HG02678 (cell line): Measurements from ENCODE around the gene BBS4.

Experiments
- ATAC-seq: cut with Tn5 transposase; IDR thresholded peaks from one replicate; pipeline ENCODE4 v1.9.1; 2021; ENCODE audit warnings: mild to moderate bottlenecking, moderate library complexity; ENCODE audit not compliant: unreplicated experiment

The BBS4 gene

GRCh38 chr15:72754096-72754495 is 68.1 kb downstream of the BBS4 start:
- ATAC-seq = no peak

GRCh38 chr15:72758182-72758581 is 72.2 kb downstream of the BBS4 start:
- ATAC-seq = no peak

DNA sequence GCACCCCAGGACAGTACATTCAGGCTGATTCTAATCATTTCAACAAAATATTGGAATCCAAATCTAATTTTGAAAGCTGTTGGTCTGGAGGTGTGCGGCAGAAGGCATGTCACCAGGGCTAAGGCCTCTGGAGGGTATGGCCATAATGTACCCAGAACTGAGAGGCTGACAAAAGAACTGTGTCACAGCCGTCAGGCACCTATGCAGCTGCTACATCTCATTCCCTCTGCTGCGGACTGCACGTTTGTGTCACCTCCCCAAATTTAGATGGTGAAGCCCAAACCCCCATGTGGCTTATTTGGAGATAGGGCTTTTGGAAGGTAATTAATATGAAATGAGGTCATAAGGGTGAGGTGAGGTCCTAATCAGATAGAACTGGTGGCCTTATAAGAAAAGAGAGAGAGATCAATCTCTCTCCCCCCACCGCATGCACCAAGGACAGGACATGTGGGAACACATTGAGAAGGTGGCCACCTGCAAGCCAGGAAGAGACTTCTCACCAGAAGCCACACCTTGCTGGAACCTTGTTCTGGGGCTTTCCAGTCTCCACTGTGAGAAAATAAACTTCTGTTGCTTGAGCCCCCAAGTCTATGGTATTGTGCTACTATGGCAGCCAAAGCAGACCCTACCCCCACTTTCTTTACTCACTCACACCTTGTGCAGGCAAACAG is 74.7 kb downstream of the BBS4 start:
- no peak for ATAC-seq

DNA sequence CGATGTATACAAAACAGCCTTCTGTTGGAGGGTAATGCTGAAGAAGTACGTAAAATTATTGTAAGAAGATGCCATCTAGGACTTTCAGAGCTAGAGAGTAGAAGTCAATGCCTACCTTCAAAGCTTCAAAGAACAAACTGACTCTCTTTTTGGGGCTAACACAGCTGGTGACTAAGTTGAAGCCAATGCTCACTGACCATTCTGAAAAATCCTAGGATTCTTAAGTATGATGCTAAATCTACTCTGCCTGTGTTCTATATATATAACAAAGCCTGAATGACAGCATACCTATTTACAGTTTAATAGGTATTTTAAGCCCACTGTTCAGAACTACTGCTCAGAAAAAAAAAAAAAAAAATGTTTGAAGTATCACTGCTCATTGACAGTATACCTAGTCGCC is 78.6 kb downstream of the BBS4 start:
- no peak for ATAC-seq

- no peak for ATAC-seq
Measured at GRCh38 chr15:72766025-72766424, 80.0 kb downstream of the BBS4 start.

- ATAC-seq = no peak
Measured at GRCh38 chr15:72766780-72767179, 80.8 kb downstream of the BBS4 start.

- ATAC-seq = no peak
Measured at GRCh38 chr15:72770673-72771328, 84.8 kb downstream of the BBS4 start.

DNA sequence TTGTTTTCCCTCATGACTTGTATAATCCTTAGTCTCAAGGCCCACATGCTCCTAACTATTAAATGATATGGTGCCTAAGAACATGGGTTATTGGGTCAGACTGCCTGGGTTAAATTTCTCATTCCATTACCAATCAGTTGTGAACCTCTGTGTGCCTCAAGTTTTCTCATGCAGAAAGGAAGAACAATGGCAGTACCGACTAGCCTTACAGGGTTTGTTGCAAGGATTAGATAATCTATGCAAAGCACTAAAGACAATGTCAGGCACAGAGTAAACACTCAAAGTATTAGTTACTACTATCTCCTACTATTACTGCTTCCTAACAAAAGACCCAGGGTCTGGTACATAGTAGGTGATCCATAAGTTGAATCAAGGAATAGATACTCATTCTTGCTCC is 85.3 kb downstream of the BBS4 start:
- no peak for ATAC-seq

GRCh38 chr15:72774696-72775383 is 88.8 kb downstream of the BBS4 start:
- ATAC-seq = no peak

DNA sequence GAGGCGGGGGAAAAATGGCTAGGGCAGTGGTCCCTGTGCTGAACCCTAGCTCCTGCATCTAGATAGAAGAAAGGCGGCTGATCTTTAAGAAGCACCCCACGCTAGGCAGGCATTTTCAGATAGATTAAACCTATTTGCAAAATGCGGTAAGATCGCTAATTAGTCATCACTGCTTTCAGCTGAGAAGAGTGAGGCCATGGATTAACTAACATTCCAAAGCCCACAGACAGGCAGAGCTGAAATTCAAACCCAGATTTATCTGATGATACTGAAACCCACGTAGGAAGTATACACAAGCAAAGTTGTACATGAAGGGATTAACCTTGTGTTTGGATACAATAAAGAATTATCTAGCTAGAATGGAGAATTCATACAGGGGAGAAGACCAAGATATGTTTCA is 92.8 kb downstream of the BBS4 start:
- no peak for ATAC-seq

GRCh38 chr15:72781631-72782030 is 95.6 kb downstream of the BBS4 start:
- ATAC-seq = no peak

- no peak for ATAC-seq
Measured at GRCh38 chr15:72782274-72783003, 96.4 kb downstream of the BBS4 start.

DNA sequence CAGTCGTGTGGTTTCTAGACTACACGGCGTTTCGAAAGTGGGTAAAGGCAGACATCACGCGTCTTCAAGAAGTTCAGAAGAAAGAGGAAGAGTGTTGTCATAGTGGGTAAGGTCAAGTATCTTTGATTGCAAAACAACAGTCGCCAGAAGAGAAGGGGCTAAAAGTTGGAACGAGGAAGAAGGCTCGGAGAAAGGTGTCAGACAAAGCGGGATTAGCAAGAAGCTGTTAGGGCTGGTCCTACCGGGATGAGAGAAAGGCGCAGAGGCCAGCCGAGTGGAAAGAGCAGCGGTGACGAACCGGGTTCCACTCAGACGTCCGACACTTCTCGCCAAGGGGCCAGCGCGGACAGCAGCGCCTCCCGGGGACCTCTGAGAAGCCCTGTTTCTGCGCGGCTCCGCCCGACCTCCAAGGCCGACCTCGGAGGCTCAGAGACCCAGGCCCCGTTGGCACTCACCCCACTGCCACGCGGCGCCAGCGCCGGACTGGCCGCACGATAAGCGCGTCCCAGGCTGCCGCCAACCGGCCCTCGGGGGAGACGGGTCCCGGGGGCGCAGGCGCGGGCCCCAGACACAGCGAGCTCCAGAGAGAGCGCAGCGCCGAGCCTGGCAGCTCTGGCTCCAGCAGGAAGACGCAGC is 97.1 kb downstream of the BBS4 start:
- ATAC-seq = peak; percentile 35

GRCh38 chr15:72783640-72784455 is 97.8 kb downstream of the BBS4 start, which contains the start of gene ADPGK:
TSS of gene ADPGK (minus strand) at chr15:72783758. CDS start at chr15:72783691, 67 bp downstream.
- ATAC-seq = peak; percentile 81

- ATAC-seq = peak; percentile 3
Measured at GRCh38 chr15:72784456-72784876, 98.5 kb downstream of the BBS4 start.

DNA sequence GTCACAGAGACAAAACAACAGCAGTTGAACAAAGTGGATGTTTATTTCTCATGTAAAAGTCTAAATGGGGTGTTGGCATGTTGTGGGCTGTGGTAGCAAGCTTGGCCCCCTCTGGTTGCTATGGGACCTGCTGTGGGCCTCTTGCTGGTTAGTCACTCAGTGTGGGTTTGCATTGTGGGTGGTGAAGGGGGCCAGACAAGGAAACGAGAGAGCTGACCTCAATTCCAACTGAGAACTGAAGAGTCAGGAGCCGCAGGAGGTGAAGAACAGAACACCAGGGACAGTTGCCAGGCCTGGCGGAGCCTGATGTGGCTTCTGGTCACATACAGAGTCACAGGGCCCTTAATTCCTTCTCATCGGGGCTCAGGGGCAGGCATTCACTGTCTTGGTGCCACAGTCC is 99.4 kb downstream of the BBS4 start:
- no peak for ATAC-seq

GRCh38 chr15:72785841-72786240 is 99.8 kb downstream of the BBS4 start:
- no peak for ATAC-seq

DNA sequence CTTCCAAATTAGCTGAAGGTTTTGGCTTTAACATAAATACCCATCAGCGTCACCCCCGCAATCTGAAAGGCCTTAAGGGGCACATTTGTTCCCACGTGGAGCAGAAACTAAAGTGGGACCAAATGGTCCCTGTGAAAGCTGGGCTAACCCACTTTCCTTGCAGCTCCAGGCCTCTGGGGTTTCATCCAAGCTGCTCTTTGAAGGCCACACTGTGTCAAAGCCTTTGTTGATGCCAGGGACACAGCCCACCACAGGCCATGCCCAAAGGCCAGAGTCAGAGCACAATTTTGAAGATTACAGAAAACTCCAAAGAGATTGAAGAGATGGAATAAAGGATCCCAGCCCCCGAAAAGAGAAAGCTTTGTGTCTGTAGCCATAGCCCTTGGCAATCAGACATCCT is 100.2 kb downstream of the BBS4 start:
- ATAC-seq = no peak

- no peak for ATAC-seq
Measured at GRCh38 chr15:72786676-72787345, 100.8 kb downstream of the BBS4 start.

GRCh38 chr15:72787526-72787925 is 101.5 kb downstream of the BBS4 start:
- no peak for ATAC-seq
